KMS-11 (cell line): ENCODE results near the gene SLCO3A1.

ENCODE experiments used
- H2AFZ ChIP-seq: fragments of 200-600 bp; sonication (generic); 2 replicates; pipeline ENCODE4 v1.6.1; 2016; ENCODE audit warnings: antibody characterized with exemption, mixed run types, low read depth
- H3K27ac ChIP-seq: fragments of 200-600 bp; sonication (generic); 2 replicates; pipeline ENCODE4 v1.6.1; 2016; ENCODE audit warnings: mild to moderate bottlenecking, mixed run types
- H3K27me3 ChIP-seq: fragments of 200-600 bp; sonication (generic); 2 replicates; pipeline ENCODE4 v1.6.1; 2017; ENCODE audit warnings: mild to moderate bottlenecking, low read depth, mixed run types, moderate library complexity; ENCODE audit not compliant: insufficient read depth
- H3K36me3 ChIP-seq: fragments of 200-600 bp; sonication (generic); 2 replicates; pipeline ENCODE4 v1.6.1; 2017; ENCODE audit warnings: mild to moderate bottlenecking, mixed run types; ENCODE audit not compliant: insufficient read depth
- H3K4me1 ChIP-seq: fragments of 200-600 bp; sonication (generic); 2 replicates; pipeline ENCODE4 v1.6.1; 2016; ENCODE audit warnings: mild to moderate bottlenecking, low read depth, mixed run types; ENCODE audit not compliant: poor library complexity, severe bottlenecking
- H3K4me2 ChIP-seq: fragments of 200-600 bp; sonication (generic); 2 replicates; pipeline ENCODE4 v1.7.0; 2016; ENCODE audit warnings: mild to moderate bottlenecking, mixed run types
- H3K4me3 ChIP-seq: fragments of 200-600 bp; sonication (generic); IDR thresholded peaks from 2 replicates; pipeline ENCODE4 v1.6.1; 2017; ENCODE audit warnings: low read depth, low read length, mixed read lengths; ENCODE audit not compliant: insufficient read depth
- H3K79me2 ChIP-seq: fragments of 200-600 bp; sonication (generic); 2 replicates; pipeline ENCODE4 v1.6.1; 2016; ENCODE audit warnings: low read depth, mixed run types; ENCODE audit not compliant: insufficient read depth
- H3K9ac ChIP-seq: fragments of 200-600 bp; sonication (generic); 2 replicates; pipeline ENCODE4 v1.6.1; 2016; ENCODE audit warnings: mild to moderate bottlenecking, mixed run types
- H4K20me1 ChIP-seq: fragments of 200-600 bp; sonication (generic); 2 replicates; pipeline ENCODE4 v1.6.1; 2016; ENCODE audit warnings: mild to moderate bottlenecking, mixed run types; ENCODE audit not compliant: insufficient read depth
- CTCF ChIP-seq: fragments of 200-600 bp; sonication (generic); conservative IDR thresholded peaks from 2 replicates; pipeline ENCODE4 v1.6.1; 2017; ENCODE audit warnings: low read depth, mild to moderate bottlenecking, antibody characterized with exemption, low read length, moderate library complexity, mixed read lengths

Gene SLCO3A1

GRCh38 chr15:91938136-91938535 is 84.6 kb downstream of the SLCO3A1 start:
- H3K4me2 ChIP-seq = no peak overlapping the region
- no peaks in the 10 kb centered on the region for H4K20me1 ChIP-seq
- no peak overlapping the region for H3K27ac ChIP-seq
- no peaks in the 10 kb centered on the region for H3K36me3 ChIP-seq
- TF ChIP-seq CTCF = no peak
- H2AFZ ChIP-seq = no peak overlapping the region
- H3K27me3 ChIP-seq = no peaks in the 10 kb centered on the region
- H3K4me3 ChIP-seq = no peak overlapping the region
- H3K79me2 ChIP-seq = no peaks in the 10 kb centered on the region
- H3K9ac ChIP-seq = no peak overlapping the region
- peaks cover 15% of the 10 kb centered on the region for H3K4me1 ChIP-seq

- Histone ChIP-seq H4K20me1 (no peaks in the 10 kb centered on the region), H3K27me3 (no peaks in the 10 kb centered on the region), H3K9ac (no peak overlapping the region), H3K27ac (no peak overlapping the region), H3K4me1 (peaks cover 25% of the 10 kb centered on the region), H2AFZ (no peak overlapping the region), H3K4me3 (no peak overlapping the region), H3K4me2 (no peak overlapping the region), H3K79me2 (no peaks in the 10 kb centered on the region), H3K36me3 (no peaks in the 10 kb centered on the region)
- no peak for TF ChIP-seq CTCF
Measured at GRCh38 chr15:91939403-91939831, 85.9 kb downstream of the SLCO3A1 start.

- Histone ChIP-seq H3K79me2 (no peaks in the 10 kb centered on the region), H3K4me3 (no peak overlapping the region), H3K4me2 (no peak overlapping the region), H4K20me1 (no peaks in the 10 kb centered on the region), H3K36me3 (no peaks in the 10 kb centered on the region), H3K27ac (no peak overlapping the region), H3K27me3 (no peaks in the 10 kb centered on the region), H3K4me1 (peaks cover 25% of the 10 kb centered on the region), H3K9ac (no peak overlapping the region), H2AFZ (no peak overlapping the region)
- no peak for TF ChIP-seq CTCF
Measured at GRCh38 chr15:91940496-91941381, 87.2 kb downstream of the SLCO3A1 start.

- Histone ChIP-seq H4K20me1 (no peaks in the 10 kb centered on the region), H3K4me3 (no peak overlapping the region), H3K4me2 (peak overlapping the region; percentile 43), H3K27me3 (no peaks in the 10 kb centered on the region), H3K79me2 (no peaks in the 10 kb centered on the region), H3K4me1 (peaks cover 25% of the 10 kb centered on the region), H2AFZ (0 out of 2 replicates have a peak overlapping the region, but pooled peaks have one; percentile 11), H3K36me3 (no peaks in the 10 kb centered on the region), H3K27ac (no peak overlapping the region), H3K9ac (no peak overlapping the region)
- TF ChIP-seq CTCF = no peak
Measured at GRCh38 chr15:91941871-91942658, 88.6 kb downstream of the SLCO3A1 start.
